GM23248 (cell line): Measurements from ENCODE around the gene PPP1R12B.
"Not testable (repeated sequence)": the region's sequence is repeated elsewhere in the genome, so short reads cannot be mapped to it uniquely, and the experiment has no call there.

Source experiments
- EZH2 ChIP-seq: fragments of 200-600 bp; sonication (generic); IDR thresholded peaks from 2 replicates; pipeline ENCODE4 v1.6.1; 2018; ENCODE audit warnings: antibody characterized with exemption, mild to moderate bottlenecking; ENCODE audit not compliant: insufficient read depth, poor library complexity, severe bottlenecking
- EZH2phosphoT487 ChIP-seq: fragments of 200-600 bp; sonication (generic); IDR thresholded peaks from 2 replicates; pipeline ENCODE4 v1.6.1; 2018; ENCODE audit warnings: antibody characterized with exemption, moderate library complexity, mild to moderate bottlenecking, low read depth; ENCODE audit not compliant: insufficient read depth

GRCh38 chr1:202395831-202396230 is 47.3 kb downstream of the PPP1R12B start:
- not testable (repeated sequence) for TF ChIP-seq EZH2, EZH2phosphoT487
